Progenitor cell of endocrine pancreas (in vitro differentiated cells): ENCODE results near the gene BICD1. TPM values are rescaled to one million over a fixed set of nuclear protein-coding genes. Genes with fewer than 3 reads are reported as not detected.

Source experiments
- DNase-seq: peaks from one replicate; pipeline ENCODE4 v3.0.0; 2021; ENCODE audit warnings: low spot score; ENCODE audit not compliant: unreplicated experiment
- H3K27ac Mint-ChIP-seq: 2 replicates; pipeline ENCODE4 v1.8.0; 2021; ENCODE audit warnings: mild to moderate bottlenecking, moderate library complexity, mixed read lengths
- H3K27me3 Mint-ChIP-seq: 2 replicates; pipeline ENCODE4 v1.8.0; 2021; ENCODE audit warnings: mixed read lengths
- H3K36me3 Mint-ChIP-seq: 2 replicates; pipeline ENCODE4 v1.8.0; 2022; ENCODE audit warnings: mixed read lengths; ENCODE audit not compliant: insufficient read depth
- H3K4me1 Mint-ChIP-seq: 2 replicates; pipeline ENCODE4 v1.8.0; 2021; ENCODE audit warnings: low read depth, mixed read lengths
- H3K4me3 Mint-ChIP-seq: 2 replicates; pipeline ENCODE4 v1.8.0; 2021; ENCODE audit warnings: low read depth, mild to moderate bottlenecking, moderate library complexity, mixed read lengths
- H3K9me3 Mint-ChIP-seq: 2 replicates; pipeline ENCODE4 v1.8.0; 2021; ENCODE audit warnings: low read depth, mixed read lengths
- total RNA-seq: library from RNA; stranded (reverse); gene quantifications from 2 replicates; pipeline ENCODE4 v1.2.1, GENCODE V29; 2021
- TF ChIP-seq, protein P1 (sequence below): fragments of 200-600 bp; sonication (generic); IDR thresholded peaks from one replicate; pipeline ENCODE4 v1.5.0; 2021; ENCODE audit warnings: antibody characterized with exemption, mild to moderate bottlenecking; ENCODE audit not compliant: unreplicated experiment

Gene BICD1
- total RNA-seq, 1 donor from 2014 or later = 88.4 TPM

DNA sequence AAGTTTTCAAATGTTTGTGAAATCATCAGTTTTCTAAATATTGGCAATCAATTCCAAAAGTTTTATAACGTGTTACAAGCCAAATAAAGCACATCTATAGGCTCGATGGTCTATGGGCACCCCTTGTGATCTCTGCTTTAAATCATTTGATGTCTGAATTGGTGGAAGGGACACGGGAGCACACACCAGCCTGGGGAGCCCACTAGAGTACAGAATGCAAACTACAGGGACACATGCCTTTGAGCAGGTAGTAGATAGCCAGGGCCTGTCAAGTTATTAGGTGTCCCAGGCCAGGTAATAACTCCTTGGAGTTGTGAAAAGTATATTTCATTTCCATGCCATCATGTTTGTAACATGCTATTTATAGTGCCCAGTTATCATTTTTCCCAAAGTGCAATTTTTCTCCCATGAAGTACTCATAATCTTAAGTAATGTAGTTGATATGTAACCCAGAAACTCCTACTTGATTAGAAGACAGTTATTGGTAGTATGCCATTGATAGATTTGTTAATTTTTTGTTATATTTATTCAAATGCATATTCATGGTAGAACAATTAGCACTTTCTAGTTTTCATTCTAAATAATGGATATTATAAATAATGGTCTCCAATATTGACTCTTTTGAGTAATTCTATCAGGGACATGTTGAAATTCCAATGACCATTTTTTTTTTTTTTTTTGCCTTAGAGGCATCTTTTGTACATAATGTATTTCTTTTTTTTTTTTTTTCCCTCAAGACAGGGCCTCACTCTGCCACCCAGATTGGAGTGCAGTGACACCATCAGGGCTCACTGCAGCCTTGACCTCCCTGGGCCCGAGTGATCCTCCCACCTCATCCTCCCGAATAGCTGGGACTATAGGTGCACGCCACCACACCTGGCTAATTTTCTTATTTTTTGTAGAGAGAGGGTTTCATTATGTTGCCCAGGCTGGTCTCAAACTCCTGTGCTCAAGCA is 195.8 kb downstream of the BICD1 start:
- no peak for DNase-seq
- Mint-ChIP-seq H3K27me3 (no peaks in the 10 kb centered on the region), H3K36me3 (peaks cover 21% of the 10 kb centered on the region), H3K9me3 (no peaks in the 10 kb centered on the region), H3K27ac (no peak overlapping the region), H3K4me3 (no peak overlapping the region), H3K4me1 (peaks cover 5% of the 10 kb centered on the region)
- TF ChIP-seq, protein P1, sequence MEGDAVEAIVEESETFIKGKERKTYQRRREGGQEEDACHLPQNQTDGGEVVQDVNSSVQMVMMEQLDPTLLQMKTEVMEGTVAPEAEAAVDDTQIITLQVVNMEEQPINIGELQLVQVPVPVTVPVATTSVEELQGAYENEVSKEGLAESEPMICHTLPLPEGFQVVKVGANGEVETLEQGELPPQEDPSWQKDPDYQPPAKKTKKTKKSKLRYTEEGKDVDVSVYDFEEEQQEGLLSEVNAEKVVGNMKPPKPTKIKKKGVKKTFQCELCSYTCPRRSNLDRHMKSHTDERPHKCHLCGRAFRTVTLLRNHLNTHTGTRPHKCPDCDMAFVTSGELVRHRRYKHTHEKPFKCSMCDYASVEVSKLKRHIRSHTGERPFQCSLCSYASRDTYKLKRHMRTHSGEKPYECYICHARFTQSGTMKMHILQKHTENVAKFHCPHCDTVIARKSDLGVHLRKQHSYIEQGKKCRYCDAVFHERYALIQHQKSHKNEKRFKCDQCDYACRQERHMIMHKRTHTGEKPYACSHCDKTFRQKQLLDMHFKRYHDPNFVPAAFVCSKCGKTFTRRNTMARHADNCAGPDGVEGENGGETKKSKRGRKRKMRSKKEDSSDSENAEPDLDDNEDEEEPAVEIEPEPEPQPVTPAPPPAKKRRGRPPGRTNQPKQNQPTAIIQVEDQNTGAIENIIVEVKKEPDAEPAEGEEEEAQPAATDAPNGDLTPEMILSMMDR = peak; percentile 57

DNA sequence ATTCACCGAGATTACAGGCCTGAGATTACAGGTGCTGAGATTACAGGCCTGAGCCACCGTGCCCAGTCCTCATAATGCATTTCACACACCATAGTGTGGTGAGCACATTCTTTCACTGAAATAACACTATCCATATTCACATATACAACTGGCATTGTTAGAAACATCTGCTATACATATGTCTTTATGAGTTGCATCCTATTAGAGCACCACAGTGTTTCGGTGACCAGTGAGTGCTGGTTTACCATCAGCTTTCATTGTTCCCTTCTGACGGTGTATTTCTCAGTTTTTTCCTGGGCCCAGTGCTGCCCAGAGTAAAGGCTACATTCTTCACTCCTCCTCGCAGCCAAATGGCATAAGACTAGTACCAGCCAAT is 196.5 kb downstream of the BICD1 start:
- no peak overlapping the region for H3K27ac Mint-ChIP-seq
- no peaks in the 10 kb centered on the region for H3K27me3 Mint-ChIP-seq
- H3K9me3 Mint-ChIP-seq = no peaks in the 10 kb centered on the region
- TF ChIP-seq, protein P1 = no peak
- no peak for DNase-seq
- no peak overlapping the region for H3K4me3 Mint-ChIP-seq
- peaks cover 25% of the 10 kb centered on the region for H3K36me3 Mint-ChIP-seq
- peaks cover 11% of the 10 kb centered on the region for H3K4me1 Mint-ChIP-seq

DNA sequence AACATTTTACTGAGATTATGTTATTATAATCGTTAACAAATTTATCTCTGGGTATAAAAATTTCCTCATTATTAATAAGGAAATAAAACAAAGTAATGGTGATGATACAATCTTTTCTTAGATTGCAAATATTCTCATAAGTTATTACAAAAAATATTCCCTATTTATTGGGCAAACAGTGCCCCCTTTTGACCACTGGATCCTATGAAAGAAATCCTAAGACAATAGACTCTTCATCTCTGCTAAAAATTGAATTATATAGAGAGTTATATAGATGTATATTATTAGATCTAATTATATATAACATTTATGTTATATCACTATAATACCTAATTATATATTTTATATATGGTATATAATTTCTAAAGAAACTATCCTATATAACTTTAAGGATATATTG is 198.5 kb downstream of the BICD1 start:
- no peak overlapping the region for H3K27ac Mint-ChIP-seq
- H3K4me3 Mint-ChIP-seq = no peak overlapping the region
- TF ChIP-seq, protein P1 = no peak
- H3K27me3 Mint-ChIP-seq = no peaks in the 10 kb centered on the region
- H3K9me3 Mint-ChIP-seq = no peaks in the 10 kb centered on the region
- peaks cover 17% of the 10 kb centered on the region for H3K4me1 Mint-ChIP-seq
- H3K36me3 Mint-ChIP-seq = peaks cover 18% of the 10 kb centered on the region
- no peak for DNase-seq

DNA sequence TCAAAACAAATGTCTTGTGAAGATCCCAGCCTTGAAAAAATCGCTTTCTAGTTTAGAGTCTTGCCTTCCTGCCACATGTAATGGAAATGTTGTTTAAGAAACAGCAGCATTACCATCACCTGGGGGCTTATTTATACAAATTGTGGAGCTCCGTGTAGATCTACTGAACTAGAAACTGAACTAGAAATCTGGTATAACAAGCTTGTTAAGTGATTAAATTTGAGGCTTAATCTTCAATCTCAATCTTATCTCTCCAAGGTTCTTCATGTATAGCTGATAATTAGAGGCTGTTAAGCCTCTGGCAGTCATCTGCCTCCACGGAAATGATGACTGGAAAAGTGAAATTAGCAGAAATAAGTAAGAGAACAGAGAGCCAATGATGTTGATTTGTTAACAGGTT is 200.7 kb downstream of the BICD1 start:
- peaks cover 34% of the 10 kb centered on the region for H3K4me1 Mint-ChIP-seq
- DNase-seq = no peak
- no peak overlapping the region for H3K27ac Mint-ChIP-seq
- no peak overlapping the region for H3K4me3 Mint-ChIP-seq
- H3K36me3 Mint-ChIP-seq = peaks cover 17% of the 10 kb centered on the region
- no peaks in the 10 kb centered on the region for H3K27me3 Mint-ChIP-seq
- no peaks in the 10 kb centered on the region for H3K9me3 Mint-ChIP-seq
- TF ChIP-seq, protein P1 = no peak

DNA sequence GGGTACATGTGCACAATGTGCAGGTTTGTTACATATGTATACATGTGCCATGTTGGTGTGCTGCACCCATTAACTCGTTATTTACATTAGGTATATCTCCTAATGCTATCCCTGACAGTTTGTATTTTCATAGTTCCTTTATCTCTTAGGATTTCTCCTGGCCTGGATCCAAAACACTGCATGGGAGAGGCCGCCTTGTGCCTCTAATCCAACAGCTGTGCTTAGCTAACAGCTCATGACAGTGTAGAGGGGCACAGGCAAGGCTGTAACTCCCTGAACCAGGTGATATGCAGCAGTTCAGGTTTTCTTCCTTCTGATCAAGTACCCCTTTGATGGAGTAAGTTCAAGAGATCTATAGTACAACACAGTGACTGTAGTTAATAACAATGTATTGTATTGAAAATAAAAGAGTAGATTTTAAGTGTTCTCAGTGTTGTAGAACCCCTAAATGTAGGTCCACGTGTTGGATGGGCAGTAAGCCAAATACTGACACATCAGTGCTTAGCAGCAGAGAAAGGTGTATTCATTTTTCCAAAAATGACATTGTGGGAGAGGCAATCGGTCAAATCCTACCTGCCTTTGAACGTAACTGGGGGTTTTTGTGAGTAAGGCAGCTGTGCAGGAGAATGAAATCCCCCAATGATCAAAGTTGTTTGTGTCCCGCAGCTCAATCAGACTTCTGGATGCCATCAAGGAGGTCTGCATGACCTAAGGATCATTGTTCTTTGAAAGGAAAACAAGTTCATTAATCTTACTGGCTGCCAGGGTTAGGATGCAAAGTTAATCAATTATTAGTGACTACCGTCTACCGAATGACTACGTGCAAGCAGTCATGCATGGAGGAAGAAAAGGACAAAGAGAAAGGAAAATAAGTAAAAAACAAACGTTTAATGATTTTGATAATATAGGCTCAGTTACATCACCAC is 203.4 kb downstream of the BICD1 start:
- Mint-ChIP-seq H3K4me1 (peaks cover 49% of the 10 kb centered on the region), H3K27me3 (no peaks in the 10 kb centered on the region), H3K9me3 (no peaks in the 10 kb centered on the region), H3K27ac (peak overlapping the region; percentile 87), H3K36me3 (peaks cover 19% of the 10 kb centered on the region), H3K4me3 (peak overlapping the region; percentile 5)
- no peak for DNase-seq
- TF ChIP-seq, protein P1 = no peak
